NT2/D1 (cell line): ENCODE data around the gene CDKL4.

Source experiments
- YY1 ChIP-seq: IDR thresholded peaks from 2 replicates; pipeline ENCODE4 v1.6.1; 2011; ENCODE audit not compliant: insufficient read length, insufficient read depth
- ZNF274 ChIP-seq: IDR thresholded peaks from 2 replicates; pipeline ENCODE4 v1.6.1; 2011; ENCODE audit warnings: mild to moderate bottlenecking, low read depth, low read length

- no peak for TF ChIP-seq YY1
- no peak for TF ChIP-seq ZNF274
Observed at GRCh38 chr2:39218391-39218790, 25.4 kb downstream of the CDKL4 start.
